NAMALWA (cell line): ENCODE results near the gene CATSPERD.
"Not testable (repeated sequence)": the region's sequence is repeated elsewhere in the genome, so short reads cannot be mapped to it uniquely, and the experiment has no call there.

Experiments
- DNase-seq: peaks from one replicate; pipeline ENCODE4 v3.0.0-alpha.2; 2015; ENCODE audit warnings: low spot score

The CATSPERD gene

GRCh38 chr19:5698635-5699422, 21.6 kb upstream of the CATSPERD start:
- DNase-seq: no peak

GRCh38 chr19:5700455-5701092, 19.9 kb upstream of the CATSPERD start:
- no peak for DNase-seq

GRCh38 chr19:5702053-5702410, 18.4 kb upstream of the CATSPERD start:
- DNase-seq: not testable (repeated sequence)

- no peak for DNase-seq
Observed at GRCh38 chr19:5703819-5704818, 16.3 kb upstream of the CATSPERD start.

- no peak for DNase-seq
Observed at GRCh38 chr19:5705552-5705951, 14.9 kb upstream of the CATSPERD start.

GRCh38 chr19:5706876-5707573, 13.4 kb upstream of the CATSPERD start:
- peak; percentile 3 for DNase-seq

- no peak for DNase-seq
Observed at GRCh38 chr19:5707576-5708575, 12.6 kb upstream of the CATSPERD start.

- peak; percentile 7 for DNase-seq
Observed at GRCh38 chr19:5711025-5711424, 9.4 kb upstream of the CATSPERD start.

GRCh38 chr19:5711713-5712161, 8.7 kb upstream of the CATSPERD start:
- DNase-seq: no peak

GRCh38 chr19:5713228-5713627, 7.2 kb upstream of the CATSPERD start:
- no peak for DNase-seq

- no peak for DNase-seq
Observed at GRCh38 chr19:5714816-5715215, 5.6 kb upstream of the CATSPERD start.

GRCh38 chr19:5717215-5717935, 3.1 kb upstream of the CATSPERD start:
- no peak for DNase-seq

GRCh38 chr19:5718037-5718578, 2.3 kb upstream of the CATSPERD start:
- DNase-seq: no peak

- DNase-seq: peak; percentile 79
Observed at GRCh38 chr19:5718579-5719273, 1.7 kb upstream of the CATSPERD start.

- peak; percentile 65 for DNase-seq
Observed at GRCh38 chr19:5719274-5719960, 1.0 kb upstream of the CATSPERD start.

GRCh38 chr19:5727453-5728050, 7.1 kb downstream of the CATSPERD start:
- DNase-seq: no peak

- not testable (repeated sequence) for DNase-seq
Observed at GRCh38 chr19:5733172-5733571, 12.7 kb downstream of the CATSPERD start.

GRCh38 chr19:5738423-5738822, 18.0 kb downstream of the CATSPERD start:
- DNase-seq: no peak
